Esophagus muscularis mucosa (tissue), 4 donors: Measurements from ENCODE around the gene MPEG1. TPM values are rescaled to one million over a fixed set of nuclear protein-coding genes. Genes with fewer than 3 reads are reported as not detected.

Experiments used
- DNase-seq: peaks from one replicate; pipeline ENCODE4 v3.0.0-alpha.2; 2017; ENCODE audit errors: extremely low spot score
- H3K27ac ChIP-seq, 4 donors: fragments of 200-600 bp; sonication (generic); replicated peaks in 1 of 4; 1 replicate in 3 of 4; 2 replicates in 1 of 4; pipeline ENCODE4 v1.5.1; 2016 to 2019; ENCODE audit warnings: mild to moderate bottlenecking in 1 of 4
- H3K27me3 ChIP-seq, 4 donors: fragments of 200-600 bp; sonication (generic); one replicate each; pipeline versions ENCODE4 v1.5.1 to v1.6.0; 2016 to 2019
- H3K36me3 ChIP-seq, 4 donors: fragments of 200-600 bp; sonication (generic); one replicate each; pipeline ENCODE4 v1.5.1; 2016 to 2019
- H3K4me1 ChIP-seq, 4 donors: fragments of 200-600 bp; sonication (generic); one replicate each; pipeline ENCODE4 v1.5.1; 2016 to 2019
- H3K4me3 ChIP-seq, 4 donors: fragments of 200-600 bp; sonication (generic); 1 replicate in 2 of 4; 2 replicates in 2 of 4; pipeline ENCODE4 v1.5.1; 2016 to 2019; ENCODE audit warnings: mild to moderate bottlenecking in 4 of 4, moderate library complexity in 1 of 4
- H3K9me3 ChIP-seq, 4 donors: fragments of 200-600 bp; sonication (generic); 1 replicate in 3 of 4; 2 replicates in 1 of 4; pipeline ENCODE4 v1.5.1; 2016 to 2019
- EP300 ChIP-seq: sonication (generic); formaldehyde crosslinking; IDR thresholded peaks from one replicate; pipeline ENCODE4 v1.6.1; 2017; ENCODE audit warnings: antibody characterized with exemption
- POLR2A ChIP-seq: fragments of 450-650 bp; IDR thresholded peaks from one replicate; pipeline ENCODE4 v1.6.1; 2017; ENCODE audit warnings: antibody characterized with exemption, moderate library complexity, mild to moderate bottlenecking, low read depth
- POLR2AphosphoS5 ChIP-seq, 2 donors: sonication (generic); formaldehyde crosslinking; IDR thresholded peaks; one replicate each; pipeline ENCODE4 v1.6.1; 2017; ENCODE audit warnings: antibody characterized with exemption in 2 of 2
- WGBS: methylation state at CpG from one replicate; pipeline ENCODE4 v1.1.5; 2018; 5-methylcytosine and 5-hydroxymethylcytosine counted together
- intact Hi-C: fragments of 100-400 bp; cut with DNase I; formaldehyde crosslinking; loops from one replicate; pipeline ENCODE4 v1.15.1; 2023
- small RNA-seq, 3 donors: library from RNA; depleted of rRNA; stranded (forward); fragments of <200 nt; gene quantifications; one replicate each; pipeline ENCODE3, GENCODE V24; 2016
- total RNA-seq, 4 donors: library from RNA; depleted of rRNA; stranded (reverse); fragments of >200 nt; gene quantifications; one replicate each; pipeline versions ENCODE4 v1.1.0 to v1.2.1, GENCODE V29; 2016
- TF ChIP-seq, protein P1 (sequence below), 3 experiments: fragments of 200-600 bp in 2 of 3; fragments of 450-650 bp in 1 of 3; sonication (generic) in 2 of 3; IDR thresholded peaks; one replicate each; pipeline ENCODE4 v1.5.1; 2017 to 2019; ENCODE audit warnings: antibody characterized with exemption in 3 of 3, mild to moderate bottlenecking in 2 of 3, moderate library complexity in 1 of 3

Gene MPEG1
- total RNA-seq, 4 donors from 2014 or later: 10.1 to 36.1 (median 14.8) TPM

DNA sequence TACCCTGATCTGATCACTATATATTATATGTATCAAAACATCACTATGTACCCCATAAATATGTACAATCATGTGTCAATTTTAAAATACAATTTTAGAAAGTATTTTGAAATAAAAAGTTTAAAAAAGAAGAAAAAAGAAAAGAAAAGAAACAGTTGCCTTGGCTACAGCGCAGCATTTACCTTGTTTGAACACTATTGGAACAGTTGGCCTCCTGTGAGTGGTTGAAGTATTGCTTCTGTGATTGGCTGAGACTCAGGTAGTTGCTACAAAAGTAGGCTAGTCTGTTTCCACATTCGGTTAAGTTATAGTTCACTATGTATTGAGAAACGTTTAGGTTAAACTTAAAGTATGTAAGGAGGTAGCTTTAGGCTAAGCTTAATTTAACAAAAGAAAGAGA, 48.7 kb downstream of the MPEG1 start:
- H3K4me1 ChIP-seq: no peaks in the 10 kb centered on the region
- DNase-seq: no peak
- 87% methylated on average over 3 of the region's 3 CpGs for WGBS
- H3K27me3 ChIP-seq: peaks cover 0 to 26% (median 0%) of the 10 kb centered on the region in 4 donors
- H3K27ac ChIP-seq: no peak overlapping the region
- H3K9me3 ChIP-seq: no peaks in the 10 kb centered on the region
- no peak for TF ChIP-seq POLR2A
- TF ChIP-seq, protein P1, sequence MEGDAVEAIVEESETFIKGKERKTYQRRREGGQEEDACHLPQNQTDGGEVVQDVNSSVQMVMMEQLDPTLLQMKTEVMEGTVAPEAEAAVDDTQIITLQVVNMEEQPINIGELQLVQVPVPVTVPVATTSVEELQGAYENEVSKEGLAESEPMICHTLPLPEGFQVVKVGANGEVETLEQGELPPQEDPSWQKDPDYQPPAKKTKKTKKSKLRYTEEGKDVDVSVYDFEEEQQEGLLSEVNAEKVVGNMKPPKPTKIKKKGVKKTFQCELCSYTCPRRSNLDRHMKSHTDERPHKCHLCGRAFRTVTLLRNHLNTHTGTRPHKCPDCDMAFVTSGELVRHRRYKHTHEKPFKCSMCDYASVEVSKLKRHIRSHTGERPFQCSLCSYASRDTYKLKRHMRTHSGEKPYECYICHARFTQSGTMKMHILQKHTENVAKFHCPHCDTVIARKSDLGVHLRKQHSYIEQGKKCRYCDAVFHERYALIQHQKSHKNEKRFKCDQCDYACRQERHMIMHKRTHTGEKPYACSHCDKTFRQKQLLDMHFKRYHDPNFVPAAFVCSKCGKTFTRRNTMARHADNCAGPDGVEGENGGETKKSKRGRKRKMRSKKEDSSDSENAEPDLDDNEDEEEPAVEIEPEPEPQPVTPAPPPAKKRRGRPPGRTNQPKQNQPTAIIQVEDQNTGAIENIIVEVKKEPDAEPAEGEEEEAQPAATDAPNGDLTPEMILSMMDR (IDR thresholded peaks at IDR 0.05): no peak
- TF ChIP-seq EP300: no peak
- no peak for TF ChIP-seq POLR2AphosphoS5 (IDR thresholded peaks at IDR 0.05)
- no peaks in the 10 kb centered on the region for H3K36me3 ChIP-seq
- no peak overlapping the region for H3K4me3 ChIP-seq
- intact Hi-C loops: no loop called here

Small RNA genes within 50 kb of the gene (small RNA-seq; reads per million reads assigned to genes)
- 0 reads per million in 3 donors for gene RN7SL42P

Other genes with a start within 250 kb of the MPEG1 start
- gene GLYATL1B, start 126.6 kb downstream of the MPEG1 start, total RNA-seq: not detected
- under 1 TPM in 2 of 4 donors, not detected in 2; 0.13 to 0.46 TPM for gene FAM111B, start 105.7 kb downstream of the MPEG1 start, total RNA-seq
- 10 to 100 TPM in 3 of 4 donors, 1 to 10 TPM in 1; 8.9 to 22.4 (median 17.6) TPM for gene FAM111A, start 70.1 kb downstream of the MPEG1 start, total RNA-seq
- gene DTX4, start 40.8 kb downstream of the MPEG1 start, total RNA-seq: 1 to 10 TPM; 3.1 to 8.8 (median 4.5) TPM
- not detected for gene OR5AN1, start 146.0 kb upstream of the MPEG1 start, total RNA-seq
- not detected for gene OR5A2, start 213.5 kb upstream of the MPEG1 start, total RNA-seq
- not detected for gene OR5A1, start 223.5 kb upstream of the MPEG1 start, total RNA-seq
- not detected for gene OR4D6, start 244.0 kb upstream of the MPEG1 start, total RNA-seq